ENCODE results near the gene RNF121.

Gene RNF121

DNA sequence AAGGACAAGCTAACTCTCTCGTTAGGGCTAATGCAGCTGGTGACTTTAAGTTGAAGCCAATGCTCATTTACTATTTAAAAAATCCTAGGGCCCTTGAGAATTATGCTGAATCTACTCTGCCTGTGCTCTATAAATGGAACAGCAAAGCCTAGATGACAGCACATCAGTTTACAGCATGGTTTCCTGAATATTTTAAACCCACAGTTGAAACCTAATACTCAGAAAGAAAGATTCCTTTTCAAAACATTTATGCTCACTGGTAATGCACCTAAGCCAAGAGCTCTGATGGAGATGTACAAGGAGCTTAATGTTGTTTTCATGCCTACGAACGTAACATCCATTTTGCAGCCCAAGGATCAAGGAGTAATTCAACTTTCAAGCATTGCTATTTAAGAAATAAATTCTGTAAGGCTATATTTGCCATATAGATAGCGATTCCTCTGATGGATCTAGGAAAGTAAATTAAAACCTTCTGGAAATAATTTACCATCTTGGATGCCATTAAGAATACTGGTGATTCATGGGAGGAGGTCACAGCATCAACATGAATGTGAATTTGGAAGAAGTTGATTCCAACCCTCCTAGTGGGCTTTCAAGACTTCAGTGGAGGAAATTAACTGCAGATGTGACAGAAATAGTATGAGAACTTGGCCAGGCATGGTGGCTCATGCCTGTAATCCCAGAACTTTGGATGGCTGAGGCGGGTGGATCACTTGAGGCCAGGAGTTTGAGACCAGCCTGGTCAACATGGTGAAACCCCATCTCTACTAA is 14.9 kb upstream of the RNF121 start:
- TF ChIP-seq, protein P1, sequence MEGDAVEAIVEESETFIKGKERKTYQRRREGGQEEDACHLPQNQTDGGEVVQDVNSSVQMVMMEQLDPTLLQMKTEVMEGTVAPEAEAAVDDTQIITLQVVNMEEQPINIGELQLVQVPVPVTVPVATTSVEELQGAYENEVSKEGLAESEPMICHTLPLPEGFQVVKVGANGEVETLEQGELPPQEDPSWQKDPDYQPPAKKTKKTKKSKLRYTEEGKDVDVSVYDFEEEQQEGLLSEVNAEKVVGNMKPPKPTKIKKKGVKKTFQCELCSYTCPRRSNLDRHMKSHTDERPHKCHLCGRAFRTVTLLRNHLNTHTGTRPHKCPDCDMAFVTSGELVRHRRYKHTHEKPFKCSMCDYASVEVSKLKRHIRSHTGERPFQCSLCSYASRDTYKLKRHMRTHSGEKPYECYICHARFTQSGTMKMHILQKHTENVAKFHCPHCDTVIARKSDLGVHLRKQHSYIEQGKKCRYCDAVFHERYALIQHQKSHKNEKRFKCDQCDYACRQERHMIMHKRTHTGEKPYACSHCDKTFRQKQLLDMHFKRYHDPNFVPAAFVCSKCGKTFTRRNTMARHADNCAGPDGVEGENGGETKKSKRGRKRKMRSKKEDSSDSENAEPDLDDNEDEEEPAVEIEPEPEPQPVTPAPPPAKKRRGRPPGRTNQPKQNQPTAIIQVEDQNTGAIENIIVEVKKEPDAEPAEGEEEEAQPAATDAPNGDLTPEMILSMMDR (IDR thresholded peaks at IDR 0.05; ENCODE audit: low read depth, low read length, missing control alignments), result no peak
- no peak for DNase-seq (ENCODE audit: low read depth)
- H3K4me3 ChIP-seq (ENCODE audit: low read depth, low read length), result no peak overlapping the region

DNA sequence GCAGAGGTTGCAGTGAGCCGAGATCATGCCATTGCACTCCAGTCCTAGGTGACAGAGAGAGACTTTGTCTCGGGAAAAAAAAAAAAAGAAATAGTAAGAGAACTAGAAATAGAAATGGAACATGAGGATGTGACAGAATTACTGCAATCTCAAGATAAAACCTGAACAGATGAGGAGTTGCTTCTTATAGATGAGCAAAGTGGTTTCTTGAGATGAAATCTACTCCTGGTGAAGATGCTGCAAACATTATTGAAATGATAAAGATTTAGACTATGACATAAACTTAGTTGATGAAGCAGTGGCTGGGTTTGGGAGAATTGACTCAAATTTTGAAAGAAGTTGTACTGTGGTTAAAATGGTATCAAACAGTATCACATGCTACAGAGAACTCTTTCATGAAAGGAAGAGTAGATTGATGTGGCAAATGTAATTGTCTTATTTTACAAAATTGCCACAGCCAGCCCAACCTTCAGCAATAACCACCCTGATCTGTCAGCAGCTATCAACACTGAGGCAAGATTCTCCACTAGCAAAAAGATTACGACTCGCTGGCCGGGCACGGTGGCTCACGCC is 14.1 kb upstream of the RNF121 start:
- H3K4me3 ChIP-seq (ENCODE audit: low read depth, low read length), result no peak overlapping the region
- DNase-seq (ENCODE audit: low read depth), result no peak
- TF ChIP-seq, protein P1 (IDR thresholded peaks at IDR 0.05; ENCODE audit: low read depth, low read length, missing control alignments), result no peak

DNA sequence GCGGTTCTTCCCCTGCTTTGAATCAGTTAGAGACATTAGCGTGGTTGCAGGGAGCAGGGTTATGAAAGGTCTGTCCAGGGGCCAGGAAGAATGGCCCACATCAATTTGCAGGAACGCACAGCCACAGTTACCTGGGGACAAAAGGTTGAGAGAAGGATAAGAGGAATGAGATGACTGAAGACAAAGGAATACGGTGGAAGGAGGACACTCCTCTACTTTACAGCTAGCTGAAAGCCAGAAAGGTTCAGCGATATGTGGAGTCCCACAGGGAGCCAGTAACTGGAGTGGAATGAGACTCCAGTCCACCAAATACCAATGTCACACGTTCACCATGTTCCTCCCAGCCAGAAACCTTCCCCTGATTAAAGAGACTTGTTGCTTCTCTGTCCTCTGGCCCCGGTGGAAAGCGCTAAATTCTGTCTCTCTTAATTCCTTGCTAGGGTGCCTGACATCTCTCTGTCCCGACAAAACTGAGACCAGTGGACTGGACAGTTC is 11.2 kb upstream of the RNF121 start:
- no peak for DNase-seq (ENCODE audit: low read depth)
- H3K4me3 ChIP-seq (ENCODE audit: low read depth, low read length), result no peak overlapping the region
- TF ChIP-seq, protein P1 (IDR thresholded peaks at IDR 0.05; ENCODE audit: low read depth, low read length, missing control alignments), result no peak

DNA sequence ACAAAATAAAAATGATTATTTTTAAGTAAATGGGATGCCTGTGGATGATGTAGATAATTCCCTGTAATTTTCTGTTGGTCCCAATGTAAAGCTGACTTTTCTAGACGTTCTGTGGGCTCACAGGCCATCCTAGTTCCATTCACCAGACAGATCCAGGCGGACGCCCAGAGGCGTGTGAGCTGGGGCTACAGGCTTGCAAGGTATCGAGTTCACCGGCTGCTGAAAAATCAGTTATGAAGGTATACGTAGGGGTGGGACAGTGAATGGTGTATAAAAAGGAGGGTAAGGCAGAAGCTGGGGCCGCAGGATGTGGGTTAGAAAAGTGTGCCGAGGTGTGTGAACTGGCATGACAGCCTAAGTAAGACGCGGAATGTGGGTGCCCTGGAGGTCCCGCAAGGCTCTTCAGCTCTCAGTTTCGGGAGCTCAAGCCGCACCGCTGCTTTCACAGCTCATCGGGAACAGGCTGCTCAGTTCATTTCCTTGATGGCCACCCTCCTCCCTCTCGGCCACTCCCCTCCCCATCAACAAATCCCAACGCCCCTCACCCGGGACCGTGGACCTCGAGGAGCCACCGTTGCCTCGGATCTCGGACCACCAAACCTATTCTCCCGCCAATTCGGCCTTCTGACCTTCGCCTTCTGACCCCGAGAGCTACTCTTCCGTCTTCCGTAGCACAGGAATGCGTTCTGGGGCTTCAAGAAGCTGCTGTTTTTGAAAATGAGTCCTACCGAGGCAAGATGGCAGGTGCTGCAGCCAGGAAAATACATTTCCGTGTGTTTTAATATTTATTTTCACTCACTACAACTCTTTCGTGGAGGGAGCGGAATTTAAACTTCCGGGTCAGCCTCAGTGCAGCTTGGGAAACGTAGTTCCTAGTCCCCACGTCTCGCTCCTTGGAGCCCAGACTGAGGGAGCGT is 768 bp upstream of the RNF121 start, which contains the start of gene XNDC1N:
Gene XNDC1N (minus strand): TSS at position 775 of the 917 bp plus-strand sequence. CDS start 5,241 bp downstream, outside the sequence.
- peak; percentile 71 for DNase-seq (ENCODE audit: low read depth)
- TF ChIP-seq, protein P1 (IDR thresholded peaks at IDR 0.05; ENCODE audit: low read depth, low read length, missing control alignments), result no peak
- peak within 1 kb of the TSS; percentile 89 for H3K4me3 ChIP-seq (ENCODE audit: low read depth, low read length)

DNA sequence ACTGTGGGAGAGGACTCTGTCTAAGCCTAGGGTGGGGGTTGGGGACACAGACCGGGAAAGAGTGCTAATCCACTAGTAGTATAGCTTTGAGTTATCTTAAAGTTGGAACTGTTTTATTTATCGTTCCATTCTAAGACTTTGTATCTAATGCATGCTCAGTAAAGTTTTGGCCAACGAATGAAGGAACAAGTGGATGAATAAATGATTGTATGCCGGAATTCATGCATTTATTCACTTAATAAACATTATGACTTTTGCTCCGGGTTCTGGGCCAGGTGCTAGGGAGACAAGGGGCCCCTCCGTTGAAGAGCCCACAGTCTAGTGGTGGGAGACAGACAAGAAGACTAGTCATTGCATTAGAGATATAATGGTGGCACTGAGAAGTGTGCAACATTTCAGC is 645 bp downstream of the RNF121 start:
- TF ChIP-seq, protein P1 (IDR thresholded peaks at IDR 0.05; ENCODE audit: low read depth, low read length, missing control alignments), result no peak
- DNase-seq (ENCODE audit: low read depth), result no peak

DNA sequence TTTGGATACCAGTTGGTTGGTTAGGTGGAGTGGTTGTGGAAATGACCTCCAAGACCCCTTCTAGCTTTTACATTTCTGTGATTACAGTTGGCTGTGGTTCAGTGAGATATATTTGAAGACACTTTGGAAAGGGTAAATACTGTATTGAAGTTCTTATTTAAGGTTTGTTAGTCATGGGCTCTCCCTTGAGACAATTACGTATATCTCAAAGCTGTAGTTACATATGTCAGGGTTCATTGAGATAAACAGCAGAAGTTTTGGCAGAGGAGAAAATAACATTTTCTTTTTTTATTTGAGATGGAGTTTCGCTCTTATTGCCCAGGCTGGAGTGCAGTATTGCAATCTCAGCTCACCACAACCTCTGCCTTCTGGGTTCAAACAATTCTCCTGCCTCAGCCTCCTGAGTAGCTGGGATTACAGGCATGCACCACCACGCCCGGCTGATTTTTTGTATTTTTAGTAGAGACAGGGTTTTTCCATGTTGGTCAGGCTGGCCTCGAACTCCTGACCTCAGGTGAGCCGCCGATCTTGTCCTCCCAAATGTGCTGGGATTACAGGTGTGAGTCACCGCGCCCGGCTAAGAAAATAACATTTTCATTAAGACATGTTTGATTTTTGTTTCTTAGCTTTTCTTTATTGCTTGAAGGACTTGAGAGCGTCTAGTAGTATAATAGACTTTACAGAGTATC is 1.9 kb downstream of the RNF121 start:
- peak overlapping the region; percentile 89 for H3K4me3 ChIP-seq (ENCODE audit: low read depth, low read length)
- no peak for DNase-seq (ENCODE audit: low read depth)
- TF ChIP-seq, protein P1 (IDR thresholded peaks at IDR 0.05; ENCODE audit: low read depth, low read length, missing control alignments), result no peak

More for the DNA sequence above, 645 bp downstream of the RNF121 start:
- H3K4me3 ChIP-seq (ENCODE audit: low read depth, low read length), result peak overlapping the region; percentile 89
